ENCODE data around the gene RALGPS1. TPM values are rescaled to one million over a fixed set of nuclear protein-coding genes. Genes with fewer than 3 reads are reported as not detected.

The RALGPS1 gene
- total and polyA plus RNA-seq, 2 of the 8 experiments (the other 6 are each of a cell fraction or from before 2014, with no cell fraction given), result 20.0 to 23.5 TPM

DNA sequence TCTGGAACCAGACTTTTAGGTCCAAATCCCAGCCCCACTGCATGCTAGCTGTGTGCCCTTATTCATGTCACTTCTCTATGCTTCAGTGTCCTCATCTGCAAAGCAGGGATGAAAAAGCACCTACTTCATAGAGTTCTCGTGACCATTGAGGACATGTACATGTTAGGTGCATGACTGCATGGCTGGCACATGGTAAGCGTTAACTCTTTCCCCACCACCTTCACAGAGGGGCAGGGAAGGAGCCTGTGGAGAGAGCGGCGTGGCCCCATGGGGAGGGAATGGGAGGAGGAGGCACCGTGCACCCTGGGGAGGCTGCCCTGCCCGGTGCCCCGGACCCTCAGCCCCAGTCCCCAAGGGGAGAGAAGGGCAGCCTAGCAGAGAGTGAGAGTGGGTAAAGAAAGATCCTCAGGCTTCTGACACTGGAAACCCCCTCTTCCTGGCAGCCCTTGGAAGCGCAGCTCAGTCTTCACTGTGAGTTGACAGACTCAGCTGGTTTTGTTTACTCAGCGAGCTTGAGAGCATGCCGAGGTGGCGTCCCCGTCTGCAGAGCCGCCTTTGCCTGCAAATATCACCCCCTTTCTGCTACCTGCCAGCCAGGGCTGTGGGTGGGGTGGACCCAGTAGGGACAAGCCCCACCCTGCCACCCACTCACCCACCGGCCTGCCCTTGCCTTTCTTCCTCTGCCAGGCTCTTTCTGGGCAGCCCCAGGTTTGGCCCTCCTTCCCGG, 218.5 kb downstream of the RALGPS1 start:
- peak in 1 of 2 experiments; percentile 63 for DNase-seq (ENCODE audit: low read depth in 1 of 2, low spot score in 2 of 2)
- peaks cover 7 to 16% (median 12%) of the 10 kb centered on the region in 4 experiments for H3K4me1 ChIP-seq (replicated peaks in 1 of 4; ENCODE audit: control insufficient read depth in 3 of 4, insufficient read depth in 4 of 4, low read length in 3 of 4)
- H3K9me3 ChIP-seq (ENCODE audit: insufficient read depth in 2 of 2, low read depth in 1 of 2, low read length in 1 of 2), result no peaks in the 10 kb centered on the region
- H3K27me3 ChIP-seq (replicated peaks in 1 of 4; ENCODE audit: control insufficient read depth in 3 of 4, extremely low read depth in 1 of 4, insufficient read depth in 3 of 4, low read length in 3 of 4), result no peaks in the 10 kb centered on the region; a peak in 2 of 7 replicates
- H3K14ac ChIP-seq (ENCODE audit: insufficient read length), result no peak overlapping the region
- no peak overlapping the region; a peak in 1 of 7 replicates for H3K9ac ChIP-seq (replicated peaks in 1 of 4; ENCODE audit: extremely low read depth in 1 of 4, low read depth in 3 of 4, low read length in 3 of 4)
- ChIA-PET CTCF (ENCODE audit: partially characterized antibody) (interaction anchor here (0.9 to 2.4 kb wide), 8 partner anchors 10 to 428 kb away, joined by 3 to 11 read pairs (median 4); no protein-coding TSS in a partner anchor), POLR2A (ENCODE audit: partially characterized antibody) (interaction anchor here (1.3 to 2.1 kb wide), 2 partner anchors 10 to 24 kb away, joined by 4 to 12 read pairs; partner anchors contain the start of gene ANGPTL2)
- H2BK12ac ChIP-seq (ENCODE audit: low read depth, low read length), result no peak overlapping the region
- H4K5ac ChIP-seq (ENCODE audit: insufficient read length, low read depth, low read length), result no peak overlapping the region
- H3K56ac ChIP-seq (replicated peaks; ENCODE audit: insufficient read length, low read depth, low read length), result no peak overlapping the region
- no peak overlapping the region for H2AFZ ChIP-seq (ENCODE audit: low read length)
- peak; percentile 52 for FAIRE-seq
- WGBS, 2 experiments (ENCODE audit: extremely low coverage in 1 of 2, insufficient coverage in 1 of 2, insufficient read length in 1 of 2, insufficient replicate concordance in 2 of 2, low coverage in 1 of 2, low lambda C conversion rate in 2 of 2, missing lambda C conversion rate in 1 of 2), result 50% methylated on average over 15 of the region's 15 CpGs; no CpG with 5 or more reads in 1 of the 2 experiments
- peak overlapping the region in 1 of 2 experiments; percentile 43; a peak in 1 of 4 replicates for H3K4me2 ChIP-seq (ENCODE audit: insufficient read depth in 1 of 2, low read depth in 2 of 2, low read length in 2 of 2)
- H3K18ac ChIP-seq (ENCODE audit: extremely low read depth, low read length), result no peak overlapping the region; the same call in 1 of the 2 replicates
- no peaks in the 10 kb centered on the region for H3K79me2 ChIP-seq (ENCODE audit: control insufficient read depth in 1 of 2, insufficient read depth in 2 of 2, low read length in 2 of 2)
- no peak overlapping the region for H2BK5ac ChIP-seq (ENCODE audit: low read depth, low read length)
- no peak overlapping the region for H4K91ac ChIP-seq (replicated peaks; ENCODE audit: insufficient read length, low read length)
- H2BK15ac ChIP-seq (ENCODE audit: low read length), result no peak overlapping the region
- no peaks in the 10 kb centered on the region for H3K23me2 ChIP-seq (ENCODE audit: low read depth, low read length)
- no peak overlapping the region for H2BK20ac ChIP-seq (ENCODE audit: low read length)
- no peak overlapping the region for H2AK5ac ChIP-seq (ENCODE audit: low read depth, low read length)
- no peak overlapping the region for H2BK120ac ChIP-seq (replicated peaks; ENCODE audit: low read depth, low read length)
- H3K27ac ChIP-seq (ENCODE audit: low read depth, low read length), result no peak overlapping the region
- H3K79me1 ChIP-seq (ENCODE audit: low read depth, low read length), result no peaks in the 10 kb centered on the region
- no peak overlapping the region; the same call in 1 of the 2 replicates for H4K8ac ChIP-seq (ENCODE audit: extremely low read depth, insufficient read depth, low read length)
- H3K36me3 ChIP-seq (ENCODE audit: control insufficient read depth in 2 of 4, insufficient read depth in 4 of 4, low read length in 3 of 4), result no peaks in the 10 kb centered on the region
- H4K20me1 ChIP-seq (replicated peaks in 1 of 2; ENCODE audit: control insufficient read depth in 1 of 2, insufficient read depth in 2 of 2, low read length in 2 of 2), result peaks cover 0 to 3% of the 10 kb centered on the region in 2 experiments
- H3K4ac ChIP-seq (replicated peaks; ENCODE audit: insufficient read length, low read depth, low read length), result no peak overlapping the region
- peak; percentile 89 to 95; a peak in 3 of 4 replicates for TF ChIP-seq SIN3A (conservative IDR thresholded peaks at IDR 0.05 in 1 of 2, IDR thresholded peaks at IDR 0.05 in 1 of 2; ENCODE audit: low read depth in 1 of 2, low read length in 2 of 2)
- TF ChIP-seq, protein P1, sequence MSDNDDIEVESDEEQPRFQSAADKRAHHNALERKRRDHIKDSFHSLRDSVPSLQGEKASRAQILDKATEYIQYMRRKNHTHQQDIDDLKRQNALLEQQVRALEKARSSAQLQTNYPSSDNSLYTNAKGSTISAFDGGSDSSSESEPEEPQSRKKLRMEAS (IDR thresholded peaks at IDR 0.05), result peak; percentile 47; the same call in 1 of the 2 replicates
- TF ChIP-seq SAP30 (IDR thresholded peaks at IDR 0.05; ENCODE audit: insufficient read depth, insufficient replicate concordance, low read length), result peak; percentile 57
- TF ChIP-seq TEAD4 (IDR thresholded peaks at IDR 0.05; ENCODE audit: low read depth, low read length), result no peak
- peak; percentile 18; the same call in 1 of the 2 replicates for TF ChIP-seq MAFK (IDR thresholded peaks at IDR 0.05; ENCODE audit: low read depth, low read length)
- TF ChIP-seq HDAC2 (IDR thresholded peaks at IDR 0.05; ENCODE audit: borderline replicate concordance in 1 of 2, low read depth in 2 of 2, low read length in 2 of 2), result no peak
- no peak for TF ChIP-seq BCL11A (IDR thresholded peaks at IDR 0.05; ENCODE audit: low read depth in 2 of 2, low read length in 2 of 2)
- no peak for TF ChIP-seq JUN (IDR thresholded peaks at IDR 0.05; ENCODE audit: low read depth, low read length)
- TF ChIP-seq CTBP2 (IDR thresholded peaks at IDR 0.05; ENCODE audit: borderline replicate concordance, insufficient read depth, insufficient read length, low read length), result no peak
- H3K23ac ChIP-seq (ENCODE audit: insufficient read length), result no peak overlapping the region
- no peak overlapping the region for H3K4me3 ChIP-seq (ENCODE audit: extremely low read depth in 1 of 4, insufficient read depth in 2 of 4, low read depth in 3 of 4, low read length in 4 of 4)

All from H1 (cell line).